SK-N-SH treated with all-trans-retinoic acid at 6 μM for 48 hours (cell line): ENCODE results near the gene CD300LB.

Source experiments
- BACH2 ChIP-seq: fragments of 250-450 bp; sonication (Bioruptor Pico); IDR thresholded peaks from 2 replicates; pipeline ENCODE4 v1.9.0; 2021; ENCODE audit warnings: mild to moderate bottlenecking, borderline replicate concordance
- CREB5 ChIP-seq: fragments of 250-450 bp; sonication (Bioruptor Pico); IDR thresholded peaks from 2 replicates; pipeline ENCODE4 v1.5.1; 2020; ENCODE audit warnings: low read depth, mild to moderate bottlenecking, moderate library complexity
- CSDC2 ChIP-seq: fragments of 250-450 bp; sonication (Bioruptor Pico); IDR thresholded peaks from 2 replicates; pipeline ENCODE4 v1.5.0; 2020; ENCODE audit warnings: mild to moderate bottlenecking, moderate library complexity
- CSRNP3 ChIP-seq: fragments of 250-450 bp; sonication (Bioruptor Pico); IDR thresholded peaks from 2 replicates; pipeline ENCODE4 v1.5.1; 2021; ENCODE audit warnings: mild to moderate bottlenecking, moderate library complexity
- GLIS3 ChIP-seq: fragments of 250-450 bp; sonication (Bioruptor Pico); IDR thresholded peaks from 2 replicates; pipeline ENCODE4 v1.5.0; 2020; ENCODE audit warnings: mild to moderate bottlenecking, moderate library complexity
- PATZ1 ChIP-seq: fragments of 250-450 bp; sonication (Bioruptor Pico); IDR thresholded peaks from 2 replicates; pipeline ENCODE4 v1.8.0; 2020; ENCODE audit warnings: mild to moderate bottlenecking, moderate library complexity, borderline replicate concordance
- POU6F1 ChIP-seq: fragments of 250-450 bp; sonication (Bioruptor Pico); IDR thresholded peaks from 2 replicates; pipeline ENCODE4 v1.8.0; 2021; ENCODE audit warnings: low read depth, mild to moderate bottlenecking, moderate library complexity, borderline replicate concordance
- SNAI2 ChIP-seq: fragments of 250-450 bp; sonication (Bioruptor Pico); IDR thresholded peaks from 2 replicates; pipeline ENCODE4 v1.5.0; 2020; ENCODE audit warnings: mild to moderate bottlenecking, moderate library complexity

- no peak for TF ChIP-seq SNAI2 (CRISPR knock-in tag)
- no peak for TF ChIP-seq CSDC2 (CRISPR knock-in tag)
- TF ChIP-seq BACH2 (CRISPR knock-in tag): no peak
- no peak for TF ChIP-seq POU6F1
- no peak for TF ChIP-seq PATZ1 (CRISPR knock-in tag)
- no peak for TF ChIP-seq CSRNP3 (CRISPR knock-in tag)
- no peak for TF ChIP-seq GLIS3
- TF ChIP-seq CREB5 (CRISPR knock-in tag): no peak
Measured at GRCh38 chr17:74474043-74474792, 57.1 kb downstream of the CD300LB start.
